Peyer's patch (tissue), 4 donors: ENCODE results near the gene TPP2.

ENCODE experiments used
- CTCF ChIP-seq, 6 experiments: fragments of 450-650 bp in 4 of 6; fragments of 200-600 bp in 2 of 6; sonication (generic) in 1 of 6; IDR thresholded peaks; one replicate each; pipeline ENCODE4 v1.5.1; 2017 to 2019; ENCODE audit warnings: antibody characterized with exemption in 6 of 6, mild to moderate bottlenecking in 3 of 6, moderate library complexity in 1 of 6
- POLR2A ChIP-seq, 2 donors: fragments of 450-650 bp; IDR thresholded peaks; one replicate each; pipeline ENCODE4 v1.5.1; 2017; ENCODE audit warnings: antibody characterized with exemption in 2 of 2, mild to moderate bottlenecking in 2 of 2, moderate library complexity in 2 of 2

- TF ChIP-seq CTCF (IDR thresholded peaks at IDR 0.05) (no peak), POLR2A (IDR thresholded peaks at IDR 0.05) (no peak)
Observed at GRCh38 chr13:102683637-102684036, 86.9 kb downstream of the TPP2 start.
